Muscle of leg (tissue), 11 donors: ENCODE data around the gene CASP10. TPM values are rescaled to one million over a fixed set of nuclear protein-coding genes. Genes with fewer than 3 reads are reported as not detected.

Source experiments
- DNase-seq: peaks from one replicate; pipeline ENCODE4 v3.0.0; 2013
- H3K27ac ChIP-seq: one replicate; pipeline ENCODE4 v1.5.1; 2013; ENCODE audit warnings: mild to moderate bottlenecking, low read length, control low read depth
- H3K27me3 ChIP-seq: one replicate; pipeline ENCODE4 v1.6.1; 2013; ENCODE audit warnings: low read length; ENCODE audit not compliant: control insufficient read depth, insufficient read depth
- H3K36me3 ChIP-seq: one replicate; pipeline ENCODE4 v1.6.1; 2013; ENCODE audit warnings: low read length; ENCODE audit not compliant: control insufficient read depth, insufficient read depth
- H3K4me1 ChIP-seq: one replicate; pipeline ENCODE4 v1.6.1; 2013; ENCODE audit warnings: low read length; ENCODE audit not compliant: control insufficient read depth, insufficient read depth
- H3K4me3 ChIP-seq: one replicate; pipeline ENCODE4 v1.5.1; 2013; ENCODE audit warnings: low read length, control low read depth
- H3K9me3 ChIP-seq: replicated peaks from 2 replicates; pipeline ENCODE4 v1.6.1; 2013; ENCODE audit warnings: low read depth, low read length; ENCODE audit not compliant: control insufficient read depth
- WGBS: methylation state at CpG from one replicate; pipeline ENCODE4 v1.1.5; 2013; ENCODE audit warnings: missing lambda C conversion rate; ENCODE audit not compliant: insufficient coverage; 5-methylcytosine and 5-hydroxymethylcytosine counted together
- polyA plus RNA-seq, 8 donors: library from polyadenylated mRNA; unstranded; fragments of 120-200 nt; gene quantifications; one replicate each; pipeline versions ENCODE4 v1.2.1 to v1.2.3, GENCODE V29; 2013; ENCODE audit warnings: inconsistent platforms in 1 of 8, low replicate concordance in 1 of 8; ENCODE audit not compliant: insufficient read length in 8 of 8, insufficient read depth in 1 of 8
- total RNA-seq: library from RNA; stranded (reverse); fragments of 120-200 nt; gene quantifications from one replicate; pipeline ENCODE4 v1.2.4, GENCODE V29; 2013

CASP10 gene
- total and polyA plus RNA-seq, 9 donors: 4.3 to 7.6 (median 5.5) TPM

GRCh38 chr2:201257956-201258665 is 75.2 kb downstream of the CASP10 start:
- no peaks in the 10 kb centered on the region for H3K9me3 ChIP-seq
- H3K27me3 ChIP-seq: no peaks in the 10 kb centered on the region
- H3K27ac ChIP-seq: peak overlapping the region; percentile 94
- peak; percentile 87 for DNase-seq
- no peaks in the 10 kb centered on the region for H3K36me3 ChIP-seq
- H3K4me1 ChIP-seq: peaks cover 15% of the 10 kb centered on the region
- WGBS: 10% methylated on average over 4 of the region's 10 CpGs
- peak overlapping the region; percentile 58 for H3K4me3 ChIP-seq

GRCh38 chr2:201258666-201259615 is 76.0 kb downstream of the CASP10 start:
- Histone ChIP-seq H3K27me3 (no peaks in the 10 kb centered on the region), H3K4me3 (peak overlapping the region; percentile 58), H3K4me1 (peaks cover 15% of the 10 kb centered on the region), H3K27ac (peak overlapping the region; percentile 94), H3K36me3 (no peaks in the 10 kb centered on the region), H3K9me3 (no peaks in the 10 kb centered on the region)
- WGBS: 26% methylated on average over 7 of the region's 15 CpGs
- DNase-seq: no peak

- Histone ChIP-seq H3K4me3 (peak within 1 kb of the TSS; percentile 15), H3K27ac (peak within 1 kb of the TSS; percentile 55), H3K4me1 (peaks cover 18% of the 10 kb centered on the region), H3K9me3 (no peaks in the 10 kb centered on the region), H3K27me3 (no peaks in the 10 kb centered on the region), H3K36me3 (no peaks in the 10 kb centered on the region)
- peak; percentile 49 for DNase-seq
- 83% methylated on average over 9 of the region's 10 CpGs for WGBS
These were observed 77.4 kb downstream of the CASP10 start, which contains the start of gene CASP8 for GRCh38 chr2:201260302-201260800. CASP8 (plus strand) TSS chr2:201260536; CDS start chr2:201266487, 5,951 bp downstream.

GRCh38 chr2:201261471-201261870 is 78.5 kb downstream of the CASP10 start:
- Histone ChIP-seq H3K4me1 (peaks cover 18% of the 10 kb centered on the region), H3K9me3 (no peaks in the 10 kb centered on the region), H3K4me3 (peak overlapping the region; percentile 15), H3K36me3 (no peaks in the 10 kb centered on the region), H3K27ac (peak overlapping the region; percentile 13), H3K27me3 (no peaks in the 10 kb centered on the region)
- no peak for DNase-seq
- 69% methylated on average over 8 of the region's 9 CpGs for WGBS

GRCh38 chr2:201261906-201262305 is 79.0 kb downstream of the CASP10 start:
- H3K27ac ChIP-seq: no peak overlapping the region
- peaks cover 18% of the 10 kb centered on the region for H3K4me1 ChIP-seq
- no peaks in the 10 kb centered on the region for H3K9me3 ChIP-seq
- no peaks in the 10 kb centered on the region for H3K27me3 ChIP-seq
- no CpG with 5 or more reads among the region's 2 CpGs for WGBS
- no peak for DNase-seq
- no peak overlapping the region for H3K4me3 ChIP-seq
- H3K36me3 ChIP-seq: no peaks in the 10 kb centered on the region

- no peak overlapping the region for H3K4me3 ChIP-seq
- WGBS: no CpG with 5 or more reads among the region's 6 CpGs
- no peaks in the 10 kb centered on the region for H3K27me3 ChIP-seq
- no peaks in the 10 kb centered on the region for H3K9me3 ChIP-seq
- peak; percentile 21 for DNase-seq
- no peak overlapping the region for H3K27ac ChIP-seq
- peaks cover 14% of the 10 kb centered on the region for H3K4me1 ChIP-seq
- peaks cover 3% of the 10 kb centered on the region for H3K36me3 ChIP-seq
These were observed 79.8 kb downstream of the CASP10 start for GRCh38 chr2:201262718-201263117.

GRCh38 chr2:201263779-201264178 is 80.8 kb downstream of the CASP10 start:
- no peak overlapping the region for H3K27ac ChIP-seq
- WGBS: 43% methylated on average over 1 of the region's 2 CpGs

GRCh38 chr2:201264472-201265173 is 81.7 kb downstream of the CASP10 start:
- 64% methylated on average over 3 of the region's 7 CpGs for WGBS
- no peak overlapping the region for H3K4me3 ChIP-seq
- no peaks in the 10 kb centered on the region for H3K27me3 ChIP-seq
- H3K36me3 ChIP-seq: peaks cover 3% of the 10 kb centered on the region
- no peak overlapping the region for H3K27ac ChIP-seq
- no peak for DNase-seq
- no peaks in the 10 kb centered on the region for H3K9me3 ChIP-seq
- peaks cover 10% of the 10 kb centered on the region for H3K4me1 ChIP-seq

More at GRCh38 chr2:201263779-201264178, 80.8 kb downstream of the CASP10 start:
- Histone ChIP-seq H3K9me3 (no peaks in the 10 kb centered on the region), H3K36me3 (peaks cover 3% of the 10 kb centered on the region), H3K4me1 (peaks cover 14% of the 10 kb centered on the region), H3K4me3 (no peak overlapping the region), H3K27me3 (no peaks in the 10 kb centered on the region)
- no peak for DNase-seq

- peaks cover 3% of the 10 kb centered on the region for H3K4me1 ChIP-seq
- H3K9me3 ChIP-seq: no peaks in the 10 kb centered on the region
- no peak overlapping the region for H3K4me3 ChIP-seq
- no peaks in the 10 kb centered on the region for H3K27me3 ChIP-seq
- H3K36me3 ChIP-seq: peaks cover 6% of the 10 kb centered on the region
- H3K27ac ChIP-seq: no peak overlapping the region
- WGBS: no CpG with 5 or more reads among the region's 2 CpGs
- DNase-seq: no peak
These were observed 83.7 kb downstream of the CASP10 start for GRCh38 chr2:201266629-201267028.
